Lung (tissue), 12 donors: ENCODE data around the gene TRAPPC12. TPM values are rescaled to one million over a fixed set of nuclear protein-coding genes. Genes with fewer than 3 reads are reported as not detected.
A peak's percentile ranks its signal among the peaks of the same experiment; 100 is the strongest.

Source experiments
- ATAC-seq: fragments of 200-7000 bp; cut with Tn5 transposase; one replicate; pipeline ENCODE4 v1.9.1; 2020; ENCODE audit warnings: moderate number of reproducible peaks; ENCODE audit not compliant: insufficient read depth, low FRiP score
- DNase-seq, 3 donors: peaks; one replicate each; pipeline ENCODE4 v3.0.0-alpha.2; 2013 to 2017
- H3K27ac ChIP-seq, 2 donors: one replicate each; pipeline ENCODE4 v1.5.1; 2013; ENCODE audit warnings: mild to moderate bottlenecking in 2 of 2, moderate library complexity in 2 of 2, control low read depth in 1 of 2, inconsistent platforms in 1 of 2, low read depth in 1 of 2, low read length in 1 of 2
- H3K27me3 ChIP-seq, 3 donors: one replicate each; pipeline ENCODE4 v1.5.1; 2013; ENCODE audit warnings: low read length in 2 of 3; ENCODE audit not compliant: control insufficient read depth in 3 of 3, insufficient read depth in 3 of 3
- H3K36me3 ChIP-seq, 4 donors: one replicate each; pipeline ENCODE4 v1.5.1; 2013; ENCODE audit warnings: low read length in 4 of 4, mild to moderate bottlenecking in 1 of 4, moderate library complexity in 1 of 4; ENCODE audit not compliant: control insufficient read depth in 4 of 4, insufficient read depth in 4 of 4
- H3K4me1 ChIP-seq, 5 donors: one replicate each; pipeline ENCODE4 v1.5.1; 2013; ENCODE audit warnings: low read length in 5 of 5, mild to moderate bottlenecking in 2 of 5, moderate library complexity in 1 of 5; ENCODE audit not compliant: control insufficient read depth in 5 of 5, insufficient read depth in 5 of 5
- H3K4me3 ChIP-seq: one replicate; pipeline ENCODE4 v1.5.1; 2013; ENCODE audit warnings: mild to moderate bottlenecking, control low read depth, moderate library complexity
- H3K9ac ChIP-seq, 2 donors: one replicate each; pipeline ENCODE4 v1.5.1; 2013; ENCODE audit warnings: low read length in 2 of 2, control low read depth in 1 of 2; ENCODE audit not compliant: insufficient read depth in 1 of 2
- H3K9me3 ChIP-seq, 4 donors: one replicate each; pipeline ENCODE4 v1.5.1; 2013; ENCODE audit warnings: low read length in 3 of 4, mild to moderate bottlenecking in 1 of 4, moderate library complexity in 1 of 4; ENCODE audit not compliant: control insufficient read depth in 4 of 4, insufficient read depth in 3 of 4
- CTCF ChIP-seq: IDR thresholded peaks from 2 replicates; pipeline ENCODE4 v1.5.1; 2012; ENCODE audit warnings: mild to moderate bottlenecking; ENCODE audit errors: control extremely low read depth, extremely low read depth
- WGBS, 2 donors: extraction: QIAGEN DNeasy Blood & Tissue Kit; methylation state at CpG; one replicate each; pipeline ENCODE4 v1.1.7; 2013; 5-methylcytosine and 5-hydroxymethylcytosine counted together
- polyA plus RNA-seq, 2 donors: library from polyadenylated mRNA; stranded (reverse); fragments of 200-250 nt; gene quantifications; one replicate each; pipeline ENCODE4 v1.2.1, GENCODE V29; 2013
- total RNA-seq, 2 donors: library from RNA; depleted of rRNA in 1 of 2; stranded (reverse); fragments of >200 nt in 1 of 2; gene quantifications; one replicate each; pipeline ENCODE4 v1.2.1, GENCODE V29; 2014 to 2021
- donor health status: control.
- donor health status: control.
- donor health status: Bipolar disorder and iron deficiency.
- donor health status: healthy.
- donor health status: DM: yes; HTN: yes; CAD: no.

TRAPPC12 gene
- total and polyA plus RNA-seq, 4 donors, result 49.9 to 117 (median 91.0) TPM

GRCh38 chr2:3465844-3466481 is 86.5 kb downstream of the TRAPPC12 start:
- H3K27ac ChIP-seq, result peak overlapping the region in 1 of 2 donors; percentile 75
- DNase-seq (no peak), ATAC-seq (no peak)
- WGBS, 2 donors, result 86 to 92% methylated on average over 13 of the region's 13 CpGs
- no peak overlapping the region for H3K9ac ChIP-seq
- H3K36me3 ChIP-seq, result peaks cover 0 to 50% (median 37%) of the 10 kb centered on the region in 4 donors
- no peaks in the 10 kb centered on the region for H3K9me3 ChIP-seq
- H3K4me3 ChIP-seq, result no peak overlapping the region
- no peak for TF ChIP-seq CTCF
- peaks cover 0 to 9% (median 3%) of the 10 kb centered on the region in 5 donors for H3K4me1 ChIP-seq
- no peaks in the 10 kb centered on the region for H3K27me3 ChIP-seq

- Histone ChIP-seq H3K4me3 (no peak overlapping the region), H3K4me1 (peaks cover 0 to 9% (median 3%) of the 10 kb centered on the region in 5 donors), H3K9me3 (no peaks in the 10 kb centered on the region), H3K27ac (peak overlapping the region in 1 of 2 donors; percentile 74), H3K36me3 (peaks cover 0 to 46% (median 37%) of the 10 kb centered on the region in 4 donors), H3K27me3 (no peaks in the 10 kb centered on the region), H3K9ac (no peak overlapping the region)
- DNase-seq (no peak), ATAC-seq (no peak)
- TF ChIP-seq CTCF, result no peak
- 92 to 97% methylated on average over 9 of the region's 9 CpGs for WGBS, 2 donors
Measured at GRCh38 chr2:3466482-3466863, 87.0 kb downstream of the TRAPPC12 start.

GRCh38 chr2:3466966-3467365 is 87.5 kb downstream of the TRAPPC12 start:
- H3K4me1 ChIP-seq, result peaks cover 0 to 9% (median 2%) of the 10 kb centered on the region in 5 donors
- H3K27me3 ChIP-seq, result no peaks in the 10 kb centered on the region
- H3K36me3 ChIP-seq, result peaks cover 0 to 50% (median 37%) of the 10 kb centered on the region in 4 donors
- H3K27ac ChIP-seq, result no peak overlapping the region
- no peak overlapping the region for H3K9ac ChIP-seq
- WGBS, 2 donors, result 93 to 94% methylated on average over 14 of the region's 14 CpGs
- H3K9me3 ChIP-seq, result no peaks in the 10 kb centered on the region
- DNase-seq (no peak), ATAC-seq (no peak)
- no peak overlapping the region for H3K4me3 ChIP-seq
- TF ChIP-seq CTCF, result no peak
